ENCODE measurements around the gene SLX4IP.
"Not testable (repeated sequence)": the region's sequence is repeated elsewhere in the genome, so short reads cannot be mapped to it uniquely, and the experiment has no call there.

Gene SLX4IP

DNA sequence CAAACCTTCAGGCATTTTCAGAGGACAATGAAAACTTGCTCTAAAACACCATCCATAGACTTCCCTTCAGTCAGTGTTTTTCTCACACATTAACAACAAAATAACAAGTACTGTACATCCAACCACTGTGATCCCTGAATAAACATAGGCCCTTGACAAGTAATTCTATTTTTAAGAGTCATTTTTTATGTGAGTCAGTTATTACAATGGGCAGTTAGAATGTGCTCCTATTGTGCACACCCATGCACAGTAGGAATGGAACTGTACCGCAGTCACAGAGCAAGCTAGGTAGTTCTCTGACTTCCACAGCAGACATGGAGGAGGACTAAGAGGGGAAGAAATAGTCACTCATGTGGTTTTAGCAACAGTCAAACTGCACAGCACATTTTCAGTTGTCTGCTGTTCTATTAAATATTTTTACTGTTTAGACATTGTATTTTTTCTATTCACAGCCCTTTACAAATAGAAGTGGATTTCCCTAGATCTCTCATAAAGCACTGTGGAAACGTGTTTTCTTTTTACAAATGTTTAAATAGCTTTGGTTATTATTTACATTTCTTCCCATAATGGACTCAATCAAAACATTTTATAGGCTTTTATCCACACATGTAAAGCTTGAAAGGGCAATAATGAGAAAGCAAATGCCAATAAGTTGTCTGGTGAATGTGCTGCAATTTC is 138.3 kb downstream of the SLX4IP start:
- no peak for DNase-seq (ENCODE audit: low read depth, low spot score)

DNA sequence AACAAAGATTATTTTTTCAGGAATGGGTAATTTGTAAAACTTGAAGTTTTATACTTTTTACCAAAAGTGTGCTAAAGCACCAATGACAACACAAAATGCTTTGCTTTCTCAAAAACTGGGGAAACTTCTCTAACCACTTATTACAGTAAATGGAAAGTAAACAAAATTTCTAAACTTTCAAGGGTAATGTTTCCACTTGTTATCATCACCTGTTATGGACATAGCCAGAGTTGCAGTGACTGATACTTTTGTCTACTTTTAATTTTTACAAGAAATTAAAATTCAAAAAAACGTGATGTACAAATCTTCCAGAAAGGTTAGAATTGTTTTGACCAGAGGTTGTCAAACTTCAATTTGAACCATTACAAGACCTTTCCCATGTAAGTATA is 138.8 kb downstream of the SLX4IP start:
- no peak for DNase-seq (ENCODE audit: low read depth, low spot score)

DNA sequence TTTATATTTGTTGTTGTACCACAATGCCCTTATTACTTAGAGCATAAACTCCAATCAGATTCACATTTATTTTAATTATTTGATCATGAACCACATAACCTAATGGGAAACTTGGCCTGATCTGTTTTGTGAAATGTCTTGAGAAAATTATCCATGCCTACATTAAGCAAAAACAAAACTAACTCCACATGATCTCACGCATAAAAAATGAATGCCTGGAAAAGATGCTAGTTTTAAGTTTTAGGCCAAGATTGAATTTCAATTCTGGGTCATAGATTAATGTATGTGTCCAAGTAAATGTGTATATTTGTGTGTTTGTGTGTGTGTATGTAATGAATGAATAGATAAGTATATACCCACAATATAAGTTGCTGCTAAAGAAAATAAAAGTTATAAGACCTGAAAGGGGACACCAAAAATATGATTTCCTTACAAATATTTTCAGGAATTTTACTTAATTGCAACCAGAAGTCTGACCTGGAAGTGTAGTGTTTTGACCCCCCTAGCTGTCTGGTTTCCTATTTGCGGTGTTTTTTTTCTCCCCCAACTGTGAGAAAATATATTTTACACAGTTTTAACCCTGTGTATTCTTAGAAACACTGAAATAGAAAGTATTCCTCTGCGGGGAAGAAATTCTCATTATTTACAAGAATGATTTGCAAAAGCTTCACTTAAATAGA is 141.4 kb downstream of the SLX4IP start:
- no peak for DNase-seq (ENCODE audit: low read depth, low spot score)

DNA sequence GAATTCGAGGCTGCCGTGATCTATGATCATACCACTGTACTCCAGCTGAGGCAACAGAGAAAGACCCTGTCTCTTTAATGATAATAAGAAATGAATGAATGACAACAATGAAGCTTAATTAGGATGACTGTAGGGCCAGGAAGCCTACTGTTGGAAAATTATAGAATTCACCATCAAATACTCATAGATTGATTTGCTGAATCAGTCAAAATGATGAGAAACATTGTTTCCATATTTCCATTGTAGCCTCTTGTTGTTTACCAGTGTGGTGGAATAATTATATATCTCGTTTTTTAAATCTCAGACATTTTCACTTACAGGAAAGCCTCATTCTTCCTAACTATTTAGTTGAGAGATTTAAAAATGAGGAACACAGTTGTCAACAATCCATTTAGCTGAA is 142.5 kb downstream of the SLX4IP start:
- DNase-seq (ENCODE audit: low read depth, low spot score), result no peak

DNA sequence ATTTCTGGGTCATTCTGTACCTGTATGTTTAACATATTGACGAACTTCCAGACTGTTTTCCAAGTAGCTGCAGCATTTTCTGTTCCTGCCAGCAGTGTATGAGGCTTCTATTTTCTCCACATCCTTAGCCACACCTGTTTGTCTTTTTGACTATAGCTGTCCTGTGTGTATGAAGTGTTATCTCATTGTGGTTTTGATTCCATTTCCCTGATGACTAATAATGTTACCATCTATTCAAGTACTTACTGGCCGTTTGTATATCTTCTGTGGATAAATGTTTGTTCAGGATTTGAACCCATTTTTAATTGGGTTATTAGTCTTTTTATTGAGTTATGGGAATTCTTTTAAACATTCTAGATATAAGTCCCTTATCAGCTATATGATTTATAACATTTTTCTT is 143.5 kb downstream of the SLX4IP start:
- no peak for DNase-seq (ENCODE audit: low read depth, low spot score)

DNA sequence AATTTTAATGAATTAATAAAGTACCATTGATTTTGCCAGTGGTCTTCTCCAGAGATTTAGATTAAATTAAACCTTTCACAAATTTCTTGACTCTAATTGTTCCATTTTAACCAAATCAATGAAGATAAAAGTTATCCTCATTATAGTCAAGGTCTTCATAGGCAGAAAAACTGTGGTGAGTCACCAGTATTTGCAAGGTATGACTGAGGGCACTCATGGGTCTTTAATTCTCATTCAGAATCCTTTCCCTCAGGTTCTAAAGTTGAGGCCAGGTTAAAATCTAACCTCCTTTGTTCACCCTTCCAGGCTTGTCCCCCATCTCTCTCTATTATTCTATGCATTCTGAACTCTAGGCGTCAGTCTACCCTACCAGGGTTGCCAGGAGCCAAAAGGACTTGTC is 144.8 kb downstream of the SLX4IP start:
- no peak for DNase-seq (ENCODE audit: low read depth, low spot score)

DNA sequence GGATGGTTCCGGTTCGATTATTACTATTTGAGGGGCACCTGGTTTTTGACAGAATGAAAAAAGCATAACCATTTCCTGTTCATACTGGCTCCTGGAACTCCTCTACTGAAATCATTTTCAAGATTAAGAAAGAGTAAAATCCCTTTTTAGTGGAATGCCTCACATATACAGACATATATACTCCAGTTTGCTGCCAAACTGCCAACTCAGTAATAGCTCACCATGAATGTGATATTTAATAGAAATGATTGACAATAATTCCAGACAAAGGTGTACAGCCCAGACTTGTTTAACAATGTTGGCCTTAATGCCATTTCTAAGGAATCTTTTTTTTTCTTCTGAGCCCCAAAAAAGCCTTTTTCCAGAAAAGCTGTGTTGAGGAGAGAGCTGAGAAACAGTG is 145.6 kb downstream of the SLX4IP start:
- DNase-seq (ENCODE audit: low read depth, low spot score), result no peak

DNA sequence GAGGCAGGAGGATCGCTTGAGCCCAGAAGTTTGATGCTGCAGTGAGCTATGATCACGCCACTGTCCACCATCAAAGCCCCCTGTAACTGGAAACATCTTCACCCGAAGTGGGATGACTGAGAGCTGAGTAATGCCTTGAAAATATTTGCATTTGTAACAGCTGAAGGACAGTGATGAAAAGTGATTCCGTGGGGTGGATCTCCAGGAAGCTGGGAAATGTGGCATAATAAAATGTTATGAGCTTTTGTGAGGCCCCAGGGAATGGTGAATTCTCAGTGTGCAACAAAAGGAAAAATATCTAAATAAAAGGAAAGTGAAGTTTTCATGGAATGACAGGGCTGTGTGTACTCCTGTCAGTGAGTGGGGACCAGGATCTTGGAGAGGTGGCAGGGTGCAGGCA is 146.7 kb downstream of the SLX4IP start:
- no peak for DNase-seq (ENCODE audit: low read depth, low spot score)

DNA sequence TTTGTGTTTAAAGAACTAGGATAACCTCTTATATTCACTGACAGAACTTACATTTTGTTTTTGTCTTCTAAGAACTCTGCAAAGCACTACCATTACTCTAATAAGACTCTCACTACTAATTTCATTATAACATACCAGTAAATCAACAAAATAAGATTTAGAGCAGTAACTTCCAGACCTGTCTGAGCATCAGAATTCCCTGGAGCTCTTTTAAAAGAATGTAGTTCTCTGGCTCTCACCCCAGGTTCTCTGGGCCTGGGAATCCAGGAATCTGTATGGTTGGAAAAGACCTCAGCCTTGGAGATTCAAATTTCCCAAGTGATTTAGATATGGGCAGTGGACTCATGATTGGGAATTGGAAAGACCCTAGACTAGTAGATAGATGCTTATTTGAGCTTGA is 149.3 kb downstream of the SLX4IP start:
- no peak for DNase-seq (ENCODE audit: low read depth, low spot score)

DNA sequence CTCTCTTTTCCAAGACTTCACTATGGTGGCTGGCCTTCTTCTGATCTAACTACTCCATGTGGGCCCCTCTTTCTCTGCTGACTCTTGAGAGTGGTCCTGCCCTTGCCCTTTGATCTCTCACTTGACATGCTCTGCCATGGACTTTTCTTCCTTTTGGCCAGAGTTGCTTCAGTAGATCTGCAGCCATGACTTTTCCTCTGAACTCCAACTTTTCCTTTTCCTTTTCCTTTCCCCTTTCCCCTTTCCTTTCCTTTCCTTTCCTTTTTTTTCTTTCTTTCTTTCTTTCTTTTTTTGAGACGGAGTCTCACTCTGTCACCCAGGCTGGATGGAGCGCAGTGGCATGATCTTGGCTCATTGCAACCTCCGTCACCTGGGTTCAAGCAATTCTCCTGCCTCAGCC is 150.2 kb downstream of the SLX4IP start:
- DNase-seq (ENCODE audit: low read depth, low spot score), result no peak

DNA sequence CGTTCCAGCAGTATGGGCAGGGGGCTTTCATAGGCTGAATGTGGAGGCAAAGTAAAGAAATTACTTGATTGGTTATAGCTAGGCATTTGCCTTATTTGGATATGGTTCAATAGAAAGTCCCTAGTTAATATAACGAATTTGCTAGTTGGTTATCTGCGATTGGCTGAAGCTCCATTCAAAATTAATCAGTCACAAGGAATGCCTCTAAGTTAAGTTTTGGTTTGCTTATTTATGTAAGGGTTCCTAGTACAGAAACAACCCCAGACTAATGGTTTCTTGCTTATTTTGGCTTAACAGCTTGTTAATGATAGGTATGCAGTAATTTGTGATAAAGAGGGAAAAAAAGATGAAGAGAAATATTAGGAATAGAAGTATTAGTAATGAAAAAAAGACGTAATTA is 151.2 kb downstream of the SLX4IP start:
- DNase-seq (ENCODE audit: low read depth, low spot score), result no peak

DNA sequence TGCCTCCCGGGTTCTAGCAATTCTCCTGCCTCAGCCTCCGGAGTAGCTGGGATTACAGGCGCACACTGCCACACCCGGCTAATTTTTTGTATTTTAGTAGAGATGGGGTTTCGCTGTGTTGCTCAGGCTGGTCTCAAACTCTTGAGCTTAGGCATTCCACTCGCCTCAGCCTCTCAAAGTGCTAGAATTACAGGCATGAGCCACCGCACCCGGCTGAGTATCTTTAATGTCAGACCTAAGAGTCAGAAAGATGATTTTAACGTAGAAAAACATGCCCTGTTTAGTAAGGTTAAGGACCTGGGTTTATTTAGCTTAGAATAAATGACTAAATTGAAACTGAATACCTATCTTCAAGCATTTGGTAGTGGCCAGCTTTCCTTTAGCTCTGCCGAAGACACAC is 155.3 kb downstream of the SLX4IP start:
- DNase-seq (ENCODE audit: low read depth, low spot score), result not testable (repeated sequence)

DNA sequence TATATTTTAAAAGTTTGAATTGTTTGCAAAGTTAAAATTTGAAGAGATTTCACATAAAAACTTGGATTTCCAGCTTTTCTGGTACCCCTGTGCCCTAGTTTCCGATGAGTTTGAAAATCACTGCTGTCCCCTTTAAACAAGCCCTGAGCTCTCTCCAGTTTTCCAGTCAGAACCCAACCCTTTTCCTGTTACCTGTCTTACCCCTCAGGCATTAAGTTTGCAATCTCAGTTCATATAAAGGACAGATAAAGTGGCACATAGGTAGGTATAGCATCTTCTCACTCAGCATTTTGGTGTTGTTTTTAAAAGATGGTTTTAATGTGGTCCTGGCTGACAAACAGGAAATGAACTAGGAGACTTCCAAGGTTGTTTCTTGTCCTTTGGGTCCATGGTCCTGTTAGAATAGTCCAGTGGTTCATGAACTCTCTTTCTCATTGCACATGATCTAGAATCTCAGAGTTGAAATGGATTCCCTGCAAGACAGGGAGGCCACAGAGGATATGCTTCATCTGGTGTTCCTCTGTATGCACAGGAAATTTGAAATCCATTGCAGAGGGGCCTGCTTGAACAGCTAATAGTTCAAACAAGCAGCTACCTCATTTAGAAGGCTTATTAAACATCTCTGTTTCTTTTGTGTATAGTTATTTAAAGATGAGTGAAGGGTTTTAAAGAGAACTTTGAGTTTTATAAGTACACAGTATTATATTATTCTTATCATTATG is 156.0 kb downstream of the SLX4IP start:
- DNase-seq (ENCODE audit: low read depth, low spot score), result no peak

DNA sequence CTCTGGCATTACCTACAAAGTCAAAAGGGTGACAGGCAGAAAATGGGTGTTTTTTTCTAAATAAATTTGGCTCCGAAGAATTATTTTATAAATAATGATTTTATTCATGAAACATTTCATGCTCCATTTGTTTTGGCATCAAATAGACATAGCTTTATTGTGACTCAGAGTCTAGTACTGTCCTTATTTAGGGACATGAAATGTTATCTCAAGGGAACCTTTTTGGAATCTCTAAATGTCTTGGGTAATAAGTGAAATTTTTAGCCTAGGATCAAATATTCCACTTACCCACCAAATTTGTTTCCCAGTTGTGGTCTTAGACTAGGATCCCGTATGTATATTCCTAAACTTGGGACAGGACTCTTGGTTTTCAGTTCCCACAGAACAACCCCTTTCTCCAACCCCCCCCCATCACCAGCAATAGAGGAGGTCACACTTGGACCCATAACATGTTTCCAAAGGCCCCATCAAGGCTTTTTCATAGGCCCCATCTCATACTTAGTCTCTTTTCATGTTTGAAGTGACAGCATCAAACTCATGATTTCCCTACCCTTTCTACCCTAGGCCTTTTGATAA is 156.9 kb downstream of the SLX4IP start:
- DNase-seq (ENCODE audit: low read depth, low spot score), result no peak

DNA sequence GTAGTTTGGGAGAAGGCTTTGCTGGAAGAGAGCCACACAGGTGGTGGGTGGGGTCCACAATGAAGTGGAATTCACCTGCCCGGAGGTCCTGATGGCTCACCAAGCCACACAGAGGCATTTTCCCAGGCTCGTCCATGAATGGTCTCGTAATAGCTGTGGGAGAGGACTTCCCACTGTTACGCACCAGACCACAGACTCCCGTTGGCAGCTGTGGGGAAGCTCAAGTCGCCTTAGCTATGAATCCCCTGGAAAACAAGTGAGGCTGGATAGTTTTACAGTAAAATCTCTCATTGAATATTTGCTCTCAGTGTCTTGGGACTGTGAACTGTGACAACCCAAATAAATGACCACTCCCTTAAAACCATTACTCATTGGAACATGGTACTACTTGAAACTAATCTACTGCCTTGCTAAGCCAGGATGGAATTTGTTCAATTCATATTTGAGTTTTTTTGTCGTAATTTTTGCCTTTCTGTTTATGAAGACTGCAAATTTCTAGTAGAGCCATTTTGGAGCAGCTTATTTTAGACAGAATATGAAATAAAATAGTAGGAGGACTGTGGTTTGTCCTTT is 159.3 kb downstream of the SLX4IP start:
- DNase-seq (ENCODE audit: low read depth, low spot score), result no peak

DNA sequence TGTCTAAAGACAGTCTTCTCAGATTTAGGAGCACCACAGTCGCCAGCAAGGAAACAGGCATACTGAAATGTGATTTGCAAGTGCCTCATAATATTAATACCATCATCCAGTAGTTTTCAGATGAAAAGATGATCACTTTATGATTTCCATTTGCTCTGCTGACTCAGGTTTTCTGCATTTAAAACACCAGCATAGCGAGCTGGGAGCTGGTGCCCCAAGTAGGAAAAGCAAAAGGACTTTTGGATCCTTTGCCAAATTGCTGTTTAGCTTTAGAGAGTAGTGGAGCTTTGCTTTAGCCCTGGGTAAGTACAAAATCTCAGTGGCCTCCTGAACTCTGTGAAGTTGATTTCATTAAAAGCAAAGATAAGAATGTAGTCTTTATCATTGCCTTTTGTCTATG is 160.2 kb downstream of the SLX4IP start:
- DNase-seq (ENCODE audit: low read depth, low spot score), result no peak

DNA sequence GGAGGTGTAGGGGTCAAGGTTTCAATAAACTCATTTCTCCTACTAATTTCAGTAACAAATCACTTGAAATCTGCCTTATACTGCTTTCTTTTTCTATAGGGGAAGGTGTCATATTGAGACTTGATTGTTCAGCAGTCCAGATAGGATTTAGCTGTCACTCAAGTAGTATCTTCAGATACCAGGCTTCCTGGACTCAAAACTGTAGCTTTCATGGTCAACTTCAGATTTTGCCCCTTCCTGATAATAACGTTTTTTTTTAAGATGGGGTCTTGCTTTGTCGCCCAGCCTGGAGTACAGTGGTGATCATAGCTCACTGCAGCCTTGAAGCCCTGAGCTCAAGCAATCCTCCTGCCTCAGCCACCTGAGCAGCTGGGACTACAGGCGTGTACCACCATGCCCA is 160.9 kb downstream of the SLX4IP start:
- DNase-seq (ENCODE audit: low read depth, low spot score), result no peak

DNA sequence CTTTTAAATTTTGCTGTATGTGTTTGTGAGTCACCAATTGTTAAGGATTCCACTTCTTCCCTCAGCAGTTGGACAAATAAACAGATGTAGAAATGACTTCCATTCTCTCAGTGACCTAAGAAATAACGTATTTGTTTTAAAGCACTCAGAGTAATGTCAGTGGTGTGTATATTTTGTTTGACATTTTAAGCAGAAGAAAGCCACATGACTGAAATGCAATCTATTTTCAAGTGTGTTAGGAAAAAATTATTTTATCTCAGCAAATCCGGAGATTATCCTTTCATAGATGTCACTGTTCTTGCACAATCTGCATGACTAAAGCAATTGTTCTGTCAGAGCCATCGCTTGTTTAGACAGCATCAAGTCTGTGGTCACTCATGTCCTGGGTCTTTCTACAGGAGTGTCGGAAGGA is 161.6 kb downstream of the SLX4IP start:
- no peak for DNase-seq (ENCODE audit: low read depth, low spot score)

DNA sequence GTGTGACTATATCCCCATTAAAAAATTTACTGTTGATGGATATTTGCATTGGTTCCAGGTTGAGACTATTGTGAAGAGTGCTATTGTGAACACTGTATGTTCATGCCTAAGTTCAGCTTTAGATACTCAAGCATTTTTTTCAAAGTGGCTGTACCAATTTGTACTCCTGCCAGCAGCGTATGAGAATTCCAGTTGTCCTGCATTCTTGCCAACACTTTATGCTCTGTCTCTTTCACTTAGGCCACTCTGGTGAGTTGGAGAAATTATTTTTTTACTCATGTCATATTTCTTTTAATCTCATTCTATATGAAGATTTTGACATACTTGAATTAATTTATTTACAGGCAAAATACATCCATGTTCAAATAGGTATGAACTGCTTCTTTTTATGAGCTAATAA is 162.5 kb downstream of the SLX4IP start:
- no peak for DNase-seq (ENCODE audit: low read depth, low spot score)

DNA sequence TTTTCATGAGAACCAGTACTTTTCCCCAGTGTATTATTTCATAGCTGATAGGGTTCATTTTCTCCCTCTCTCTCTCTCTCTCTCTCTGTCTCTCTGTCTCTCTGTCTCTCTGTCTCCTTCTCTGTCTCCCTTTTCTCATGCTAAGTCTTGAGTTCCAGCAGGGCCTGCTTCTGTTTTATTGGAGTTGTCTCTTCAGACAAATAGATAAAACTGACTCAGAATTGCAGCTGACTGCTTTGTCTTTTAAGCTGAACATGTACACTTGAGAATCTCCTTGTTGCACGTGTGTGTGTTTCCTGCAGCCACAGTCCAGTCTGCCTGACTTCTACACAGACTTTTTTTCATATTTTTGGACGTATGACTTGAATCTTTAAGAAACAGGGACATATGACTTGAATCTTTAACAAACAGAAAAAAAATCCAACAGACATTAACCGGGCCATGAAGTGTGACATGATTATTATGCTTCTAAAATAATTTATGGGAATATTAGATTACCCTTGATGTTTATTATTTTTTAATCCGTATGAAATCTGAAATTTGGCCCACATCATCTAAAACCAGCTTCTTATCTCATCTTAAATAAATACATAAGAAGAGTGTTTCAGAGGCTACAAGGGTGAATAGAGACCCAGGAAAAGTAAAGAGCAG is 167.2 kb downstream of the SLX4IP start:
- DNase-seq (ENCODE audit: low read depth, low spot score), result no peak

DNA sequence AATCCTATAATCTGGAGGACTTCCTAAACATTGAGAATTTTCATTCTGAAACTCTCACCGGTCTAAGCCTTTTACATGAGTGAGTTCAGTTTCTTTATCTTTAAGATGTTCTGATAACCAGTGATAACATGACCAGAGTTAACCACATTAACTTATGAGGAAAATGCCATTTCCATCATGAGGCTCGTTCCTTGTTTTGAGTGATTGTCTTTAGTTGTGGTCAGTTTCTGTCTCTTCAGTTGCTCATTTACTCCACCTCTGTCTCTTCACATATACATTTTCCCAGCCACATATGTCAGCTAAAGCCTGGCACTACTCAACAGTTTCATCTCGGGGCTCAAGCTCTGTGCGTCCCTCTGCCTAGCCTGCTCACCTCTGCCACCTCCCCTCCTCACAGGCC is 168.3 kb downstream of the SLX4IP start:
- no peak for DNase-seq (ENCODE audit: low read depth, low spot score)
